Right lobe of liver (tissue), 6 donors: ENCODE measurements around the gene ALOX5. TPM values are rescaled to one million over a fixed set of nuclear protein-coding genes. Genes with fewer than 3 reads are reported as not detected.

Source experiments
- ATAC-seq, 4 donors: fragments of 200-7000 bp; cut with Tn5 transposase; one replicate each; pipeline ENCODE4 v1.9.1; 2020; ENCODE audit warnings: mild to moderate bottlenecking in 4 of 4, moderate library complexity in 4 of 4
- DNase-seq, 3 donors: peaks; one replicate each; pipeline ENCODE4 v3.0.0-alpha.2; 2020
- H3K27ac ChIP-seq, 3 donors: fragments of 200-600 bp; one replicate each; pipeline ENCODE4 v1.8.0; 2022
- H3K27me3 ChIP-seq, 2 donors: fragments of 200-600 bp; one replicate each; pipeline ENCODE4 v1.8.0; 2022
- H3K36me3 ChIP-seq, 4 donors: fragments of 200-600 bp; sonication (generic) in 1 of 4; one replicate each; pipeline versions ENCODE4 v1.5.1 to v1.8.0; 2017 to 2022; ENCODE audit warnings: control low read depth in 1 of 4
- H3K4me1 ChIP-seq, 4 donors: fragments of 200-600 bp; sonication (generic) in 1 of 4; one replicate each; pipeline versions ENCODE4 v1.5.1 to v1.8.0; 2017 to 2022; ENCODE audit warnings: control low read depth in 1 of 4
- H3K4me3 ChIP-seq, 3 donors: fragments of 200-600 bp; one replicate each; pipeline ENCODE4 v1.8.0; 2022
- H3K9me3 ChIP-seq, 4 donors: fragments of 200-600 bp; sonication (generic) in 1 of 4; one replicate each; pipeline versions ENCODE4 v1.5.1 to v1.8.0; 2017 to 2022; ENCODE audit warnings: control low read depth in 1 of 4
- POLR2A ChIP-seq: fragments of 450-650 bp; IDR thresholded peaks from one replicate; pipeline ENCODE4 v1.6.1; 2017; ENCODE audit warnings: antibody characterized with exemption, mild to moderate bottlenecking
- WGBS: methylation state at CpG from one replicate; pipeline ENCODE4 v1.1.6; 2018; ENCODE audit warnings: low coverage, low lambda C conversion rate; ENCODE audit not compliant: insufficient coverage; ENCODE audit errors: missing lambda C conversion rate; 5-methylcytosine and 5-hydroxymethylcytosine counted together
- intact Hi-C, 2 donors: fragments of 100-400 bp; cut with DNase I; formaldehyde crosslinking; loops; one replicate each; pipeline versions ENCODE4 v1.11.2 to v1.14.1; 2022
- total RNA-seq, 6 experiments: library from RNA; depleted of rRNA in 2 of 6; stranded (reverse); fragments of >200 nt in 2 of 6; fragmentation: NEBNext Ultra II Directional in 3 of 6; extraction: Animal tissue kit (Norgen Biotek cat#: 25700) in 3 of 6; gene quantifications; one replicate each; pipeline versions ENCODE4 v1.1.0 to v1.2.4, GENCODE V29; 2016 to 2023
- TF ChIP-seq, protein P1 (sequence below), 4 donors: fragments of 200-600 bp in 3 of 4; fragments of 450-650 bp in 1 of 4; IDR thresholded peaks; one replicate each; pipeline versions ENCODE4 v1.5.1 to v1.8.0; 2016 to 2022; ENCODE audit warnings: antibody characterized with exemption in 4 of 4, mild to moderate bottlenecking in 2 of 4
- donor health status: DM: no; HTN: yes; CAD: no.
- donor health status: DM: no; HTN: no; CAD: no.
- donor health status: DM: no; HTN: no; CAD: no.
- donor health status: DM: no; HTN: yes; CAD: no.
- donor health status: DM: no; HTN: yes; CAD: no.

ALOX5 gene
- total RNA-seq, 6 experiments from 2014 or later: 3.1 to 10.9 (median 6.6) TPM

DNA sequence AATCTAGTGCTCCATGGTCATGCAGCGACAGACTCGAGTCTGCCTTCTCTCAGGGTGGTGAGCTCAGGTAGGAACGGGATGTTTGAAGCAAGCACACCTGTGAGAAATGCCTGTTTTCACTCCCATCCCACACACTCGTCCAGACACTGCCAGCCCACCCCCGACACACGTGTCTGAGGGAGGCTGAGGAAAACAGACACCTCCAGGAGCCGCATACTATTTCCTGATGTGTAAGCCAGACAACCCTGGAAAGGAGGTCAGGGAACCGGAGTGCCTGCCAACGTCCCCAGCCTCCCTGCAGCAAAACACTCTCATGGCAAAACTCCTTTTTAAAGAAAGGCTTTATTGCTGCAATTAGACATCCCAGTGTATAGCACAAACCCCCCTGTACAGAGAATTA, 80.2 kb downstream of the ALOX5 start:
- Histone ChIP-seq H3K4me1 (peaks cover 0 to 29% (median 12%) of the 10 kb centered on the region in 4 donors), H3K9me3 (no peaks in the 10 kb centered on the region), H3K27me3 (no peaks in the 10 kb centered on the region), H3K4me3 (no peak overlapping the region), H3K27ac (no peak overlapping the region), H3K36me3 (peaks cover 0 to 22% (median 1%) of the 10 kb centered on the region in 4 donors)
- intact Hi-C loops: no loop called here
- ATAC-seq: peak; percentile 60 to 78 (median 70)
- 14% methylated on average over 5 of the region's 9 CpGs for WGBS
- TF ChIP-seq, protein P1, sequence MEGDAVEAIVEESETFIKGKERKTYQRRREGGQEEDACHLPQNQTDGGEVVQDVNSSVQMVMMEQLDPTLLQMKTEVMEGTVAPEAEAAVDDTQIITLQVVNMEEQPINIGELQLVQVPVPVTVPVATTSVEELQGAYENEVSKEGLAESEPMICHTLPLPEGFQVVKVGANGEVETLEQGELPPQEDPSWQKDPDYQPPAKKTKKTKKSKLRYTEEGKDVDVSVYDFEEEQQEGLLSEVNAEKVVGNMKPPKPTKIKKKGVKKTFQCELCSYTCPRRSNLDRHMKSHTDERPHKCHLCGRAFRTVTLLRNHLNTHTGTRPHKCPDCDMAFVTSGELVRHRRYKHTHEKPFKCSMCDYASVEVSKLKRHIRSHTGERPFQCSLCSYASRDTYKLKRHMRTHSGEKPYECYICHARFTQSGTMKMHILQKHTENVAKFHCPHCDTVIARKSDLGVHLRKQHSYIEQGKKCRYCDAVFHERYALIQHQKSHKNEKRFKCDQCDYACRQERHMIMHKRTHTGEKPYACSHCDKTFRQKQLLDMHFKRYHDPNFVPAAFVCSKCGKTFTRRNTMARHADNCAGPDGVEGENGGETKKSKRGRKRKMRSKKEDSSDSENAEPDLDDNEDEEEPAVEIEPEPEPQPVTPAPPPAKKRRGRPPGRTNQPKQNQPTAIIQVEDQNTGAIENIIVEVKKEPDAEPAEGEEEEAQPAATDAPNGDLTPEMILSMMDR (IDR thresholded peaks at IDR 0.05): no peak
- no peak for TF ChIP-seq POLR2A
- DNase-seq: peak in 1 of 3 donors; percentile 52

DNA sequence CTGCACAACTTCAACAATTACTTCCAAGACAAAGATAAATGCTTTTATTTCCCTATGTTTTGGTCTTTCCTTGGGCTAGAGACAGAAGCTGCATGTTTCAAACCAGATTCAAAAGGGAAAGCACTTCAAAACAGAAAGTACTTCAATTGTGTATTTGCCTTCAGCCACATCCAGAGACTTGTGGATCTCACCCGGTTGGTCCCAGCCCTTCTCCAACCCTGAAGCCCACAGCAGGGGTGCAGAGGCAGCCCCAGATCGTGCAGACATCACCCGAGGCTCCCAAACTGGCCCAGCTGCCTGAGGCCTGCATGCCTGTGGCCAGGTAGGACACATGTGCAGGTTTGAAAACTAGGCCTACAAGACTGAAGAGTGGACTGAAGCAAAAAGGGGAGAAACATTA, 80.8 kb downstream of the ALOX5 start:
- no peaks in the 10 kb centered on the region for H3K27me3 ChIP-seq
- H3K4me1 ChIP-seq: peaks cover 0 to 29% (median 12%) of the 10 kb centered on the region in 4 donors
- DNase-seq: no peak
- H3K4me3 ChIP-seq: no peak overlapping the region
- TF ChIP-seq, protein P1 (IDR thresholded peaks at IDR 0.05): no peak
- TF ChIP-seq POLR2A: no peak
- peak in 2 of 4 donors; percentile 19 to 29 for ATAC-seq
- WGBS: 33% methylated on average over 1 of the region's 3 CpGs
- intact Hi-C loops: no loop called here
- peak overlapping the region in 1 of 3 donors; percentile 2 for H3K27ac ChIP-seq
- peaks cover 0 to 23% (median 1%) of the 10 kb centered on the region in 4 donors for H3K36me3 ChIP-seq
- H3K9me3 ChIP-seq: no peaks in the 10 kb centered on the region

DNA sequence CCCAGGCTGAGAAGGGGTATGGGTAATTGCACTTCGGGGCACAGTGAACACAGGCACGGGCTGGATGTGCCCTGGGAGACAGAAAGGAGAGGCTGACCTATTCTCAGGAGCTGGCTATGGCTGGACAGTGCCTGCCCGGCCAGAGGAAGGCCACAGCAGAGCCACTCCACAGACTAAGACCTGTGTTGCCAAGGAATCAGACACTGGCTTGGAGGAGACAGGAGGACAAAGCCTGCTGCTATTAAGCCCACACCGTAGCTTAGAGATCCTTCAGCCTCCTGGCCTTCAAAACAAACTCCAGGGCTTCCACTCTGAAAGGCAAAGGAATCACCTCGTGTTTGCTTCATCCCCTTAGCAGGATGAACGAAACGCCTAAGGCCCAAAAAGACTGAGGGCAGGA, 82.2 kb downstream of the ALOX5 start:
- whole genome bisulfite sequencing: no CpG with 5 or more reads among the region's 7 CpGs
- H3K36me3 ChIP-seq: peaks cover 0 to 34% (median 4%) of the 10 kb centered on the region in 4 donors
- intact Hi-C loops: no loop called here

DNA sequence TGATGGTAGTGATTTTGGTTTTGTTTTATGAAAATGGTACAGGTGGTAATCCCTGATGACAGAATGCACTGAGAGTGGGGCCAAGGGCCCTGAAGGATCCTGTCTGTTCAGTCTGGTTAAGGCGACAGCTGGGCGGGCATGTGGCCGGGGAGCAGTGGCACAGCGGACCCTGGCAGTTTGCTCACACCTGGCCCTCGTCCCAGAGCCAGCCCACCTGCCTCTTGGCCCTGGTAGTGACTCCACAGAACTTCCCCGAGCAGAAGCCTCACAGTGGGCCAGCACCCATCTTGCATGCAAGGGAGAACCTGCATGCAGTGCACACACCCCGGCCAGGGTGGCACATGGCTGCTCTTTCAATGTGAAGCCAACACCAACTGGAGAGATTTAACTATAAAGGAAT, 82.8 kb downstream of the ALOX5 start:
- intact Hi-C loops: no loop called here
- TF ChIP-seq, protein P1 (IDR thresholded peaks at IDR 0.05): no peak
- no peak for TF ChIP-seq POLR2A
- Histone ChIP-seq H3K27me3 (no peaks in the 10 kb centered on the region), H3K4me1 (peaks cover 0 to 22% (median 12%) of the 10 kb centered on the region in 4 donors), H3K27ac (no peak overlapping the region), H3K4me3 (no peak overlapping the region), H3K9me3 (no peaks in the 10 kb centered on the region), H3K36me3 (peaks cover 0 to 40% (median 4%) of the 10 kb centered on the region in 4 donors)
- DNase-seq: no peak
- 100% methylated on average over 1 of the region's 7 CpGs for WGBS
- ATAC-seq: no peak

More for the DNA sequence above, 82.2 kb downstream of the ALOX5 start:
- TF ChIP-seq, protein P1 (IDR thresholded peaks at IDR 0.05): no peak
- no peak for TF ChIP-seq POLR2A
- no peaks in the 10 kb centered on the region for H3K27me3 ChIP-seq
- DNase-seq: no peak
- no peak overlapping the region for H3K27ac ChIP-seq
- ATAC-seq: no peak
- H3K9me3 ChIP-seq: no peaks in the 10 kb centered on the region
- peaks cover 0 to 28% (median 12%) of the 10 kb centered on the region in 4 donors for H3K4me1 ChIP-seq
- no peak overlapping the region for H3K4me3 ChIP-seq
